DMS53 (cell line): ENCODE data around the gene CDK5RAP1.

ENCODE experiments used
- DNase-seq: peaks from one replicate; lab custom pipeline; 2025; lab: John Stamatoyannopoulos, UW

CDK5RAP1 gene

GRCh38 chr20:33333616-33334015 is 67.7 kb downstream of the CDK5RAP1 start:
- no peak for DNase-seq

- no peak for DNase-seq
These were observed 68.3 kb downstream of the CDK5RAP1 start for GRCh38 chr20:33332905-33333456.

- DNase-seq = no peak
These were observed 72.9 kb downstream of the CDK5RAP1 start for GRCh38 chr20:33328157-33329137.

GRCh38 chr20:33325350-33325749 is 76.0 kb downstream of the CDK5RAP1 start:
- DNase-seq = no peak

- no peak for DNase-seq
These were observed 78.1 kb downstream of the CDK5RAP1 start for GRCh38 chr20:33323236-33323635.

- no peak for DNase-seq
These were observed 78.9 kb downstream of the CDK5RAP1 start for GRCh38 chr20:33322456-33322855.

GRCh38 chr20:33320006-33320405 is 81.3 kb downstream of the CDK5RAP1 start:
- no peak for DNase-seq

GRCh38 chr20:33318096-33318429 is 83.3 kb downstream of the CDK5RAP1 start:
- no peak for DNase-seq

GRCh38 chr20:33317424-33318095 is 83.8 kb downstream of the CDK5RAP1 start:
- DNase-seq = no peak

- no peak for DNase-seq
These were observed 84.4 kb downstream of the CDK5RAP1 start for GRCh38 chr20:33316958-33317357.

GRCh38 chr20:33316343-33316742 is 85.0 kb downstream of the CDK5RAP1 start:
- DNase-seq = no peak

GRCh38 chr20:33313686-33314314 is 87.5 kb downstream of the CDK5RAP1 start:
- DNase-seq = no peak

- DNase-seq = no peak
These were observed 88.7 kb downstream of the CDK5RAP1 start for GRCh38 chr20:33312583-33312982.

- DNase-seq = no peak
These were observed 89.3 kb downstream of the CDK5RAP1 start for GRCh38 chr20:33311996-33312395.

GRCh38 chr20:33311011-33311410 is 90.3 kb downstream of the CDK5RAP1 start:
- DNase-seq = no peak

- no peak for DNase-seq
These were observed 90.9 kb downstream of the CDK5RAP1 start for GRCh38 chr20:33310327-33310899.

- no peak for DNase-seq
These were observed 91.7 kb downstream of the CDK5RAP1 start for GRCh38 chr20:33309631-33310030.
